K562 treated with DMSO at 1 percent for 4 hours (cell line): Measurements from ENCODE around the gene XG. TPM values are rescaled to one million over a fixed set of nuclear protein-coding genes. Genes with fewer than 3 reads are reported as not detected.

Experiments used
- total RNA-seq: library from RNA; unstranded; fragments of 300-600 nt; gene quantifications from 2 replicates; pipeline ENCODE4 v1.2.3, GENCODE V29; 2022; ENCODE audit not compliant: insufficient read depth

The XG gene
- not detected in 2 replicates for total RNA-seq

GRCh38 chrX:2751874-2752300, at the start of gene XG:
XG (plus strand) TSS chrX:2752040; CDS start chrX:2752275, 235 bp downstream.

GRCh38 chrX:2828344-2828958, 76.6 kb downstream of the XG start, which contains the start of gene GYG2:
GYG2 (plus strand) TSS chrX:2828930; CDS start chrX:2830189, 1,259 bp downstream.

Other genes starting within 250 kb of the XG start
- gene CD99, start 60.7 kb upstream of the XG start, total RNA-seq, result 50.5 and 67.4 TPM in 2 replicates
- 8.5 and 11.3 TPM in 2 replicates for gene GYG2, start 76.9 kb downstream of the XG start, total RNA-seq
- gene ARSD, start 177.3 kb downstream of the XG start, total RNA-seq, result 1.0 and 1.3 TPM in 2 replicates